Activated T-helper 2 cell treated with anti-CD3 and anti-CD28 coated beads, Interferon-gamma antibody, Interleukin-2, Interleukin-4, amounts not matched to agents 10 μg/mL and 5 μg/mL and 100 μg/mL, durations not matched to agents 14 hours and 24 hours and 36 hours (primary cell): ENCODE data around the gene LRRC34. TPM values are rescaled to one million over a fixed set of nuclear protein-coding genes. Genes with fewer than 3 reads are reported as not detected.

Source experiments
- DNase-seq: peaks from one replicate; pipeline ENCODE4 v3.0.0; 2021; ENCODE audit warnings: low spot score
- H3K27ac Mint-ChIP-seq: one replicate; pipeline ENCODE4 v1.8.0; 2021; ENCODE audit warnings: mixed read lengths
- H3K27me3 Mint-ChIP-seq: one replicate; pipeline ENCODE4 v1.8.0; 2021; ENCODE audit warnings: low read depth, mixed read lengths
- H3K36me3 Mint-ChIP-seq: one replicate; pipeline ENCODE4 v1.8.0; 2021; ENCODE audit warnings: low read depth, mixed read lengths
- H3K4me1 Mint-ChIP-seq: one replicate; pipeline ENCODE4 v1.8.0; 2021; ENCODE audit warnings: low read depth, mixed read lengths
- H3K4me3 Mint-ChIP-seq: one replicate; pipeline ENCODE4 v1.8.0; 2021; ENCODE audit warnings: low read depth, mild to moderate bottlenecking, moderate library complexity, mixed read lengths
- H3K9me3 Mint-ChIP-seq: one replicate; pipeline ENCODE4 v1.8.0; 2021; ENCODE audit warnings: mixed read lengths
- intact Hi-C: fragments of 100-400 bp; cut with micrococcal nuclease; formaldehyde crosslinking; loops from one replicate; pipeline ENCODE4 v1.15.1; 2023
- total RNA-seq: library from RNA; stranded (reverse); gene quantifications from 2 replicates; pipeline ENCODE4 v1.2.3, GENCODE V29; 2022

Gene LRRC34
- total RNA-seq, 1 donor from 2014 or later: 5.6 TPM

GRCh38 chr3:169809230-169809795 lies 3.4 kb downstream of the LRRC34 start:
- H3K4me1 Mint-ChIP-seq: peaks cover 36% of the 10 kb centered on the region
- DNase-seq: no peak
- H3K4me3 Mint-ChIP-seq: peak overlapping the region; percentile 10
- peaks cover 1% of the 10 kb centered on the region for H3K9me3 Mint-ChIP-seq
- H3K36me3 Mint-ChIP-seq: peaks cover 10% of the 10 kb centered on the region
- peak overlapping the region; percentile 40 for H3K27ac Mint-ChIP-seq
- no peaks in the 10 kb centered on the region for H3K27me3 Mint-ChIP-seq
- intact Hi-C loops: no loop called here

GRCh38 chr3:169804681-169805080 lies 8.0 kb downstream of the LRRC34 start:
- Mint-ChIP-seq H3K27ac (no peak overlapping the region), H3K27me3 (no peaks in the 10 kb centered on the region), H3K4me1 (peaks cover 13% of the 10 kb centered on the region), H3K9me3 (no peaks in the 10 kb centered on the region), H3K36me3 (peaks cover 23% of the 10 kb centered on the region), H3K4me3 (no peak overlapping the region)
- DNase-seq: no peak
- intact Hi-C loops: no loop called here

- Mint-ChIP-seq H3K4me3 (no peak overlapping the region), H3K36me3 (peaks cover 48% of the 10 kb centered on the region), H3K4me1 (peaks cover 18% of the 10 kb centered on the region), H3K27me3 (no peaks in the 10 kb centered on the region), H3K27ac (no peak overlapping the region), H3K9me3 (no peaks in the 10 kb centered on the region)
- no peak for DNase-seq
- intact Hi-C loops: no loop called here
Observed at GRCh38 chr3:169792359-169792758, 20.3 kb downstream of the LRRC34 start.

GRCh38 chr3:169790687-169791429 lies 21.8 kb downstream of the LRRC34 start:
- no peak overlapping the region for H3K27ac Mint-ChIP-seq
- peaks cover 56% of the 10 kb centered on the region for H3K36me3 Mint-ChIP-seq
- H3K9me3 Mint-ChIP-seq: no peaks in the 10 kb centered on the region
- intact Hi-C loops: no loop called here
- peaks cover 15% of the 10 kb centered on the region for H3K4me1 Mint-ChIP-seq
- no peak overlapping the region for H3K4me3 Mint-ChIP-seq
- no peak for DNase-seq
- no peaks in the 10 kb centered on the region for H3K27me3 Mint-ChIP-seq

GRCh38 chr3:169790219-169790618 lies 22.5 kb downstream of the LRRC34 start:
- no peaks in the 10 kb centered on the region for H3K27me3 Mint-ChIP-seq
- H3K4me1 Mint-ChIP-seq: peaks cover 14% of the 10 kb centered on the region
- H3K9me3 Mint-ChIP-seq: no peaks in the 10 kb centered on the region
- no peak overlapping the region for H3K27ac Mint-ChIP-seq
- intact Hi-C loops: no loop called here
- H3K4me3 Mint-ChIP-seq: no peak overlapping the region
- DNase-seq: no peak
- peaks cover 62% of the 10 kb centered on the region for H3K36me3 Mint-ChIP-seq

GRCh38 chr3:169787791-169788190 lies 24.9 kb downstream of the LRRC34 start:
- Mint-ChIP-seq H3K27ac (no peak overlapping the region), H3K27me3 (no peaks in the 10 kb centered on the region), H3K36me3 (peaks cover 65% of the 10 kb centered on the region), H3K4me1 (peaks cover 16% of the 10 kb centered on the region), H3K4me3 (no peak overlapping the region), H3K9me3 (no peaks in the 10 kb centered on the region)
- intact Hi-C loops: no loop called here
- DNase-seq: no peak

- H3K4me1 Mint-ChIP-seq: peaks cover 19% of the 10 kb centered on the region
- H3K9me3 Mint-ChIP-seq: no peaks in the 10 kb centered on the region
- H3K27me3 Mint-ChIP-seq: no peaks in the 10 kb centered on the region
- H3K36me3 Mint-ChIP-seq: peaks cover 64% of the 10 kb centered on the region
- intact Hi-C loops: no loop called here
- no peak for DNase-seq
- no peak overlapping the region for H3K4me3 Mint-ChIP-seq
- H3K27ac Mint-ChIP-seq: no peak overlapping the region
Observed at GRCh38 chr3:169787120-169787519, 25.6 kb downstream of the LRRC34 start.

- no peaks in the 10 kb centered on the region for H3K27me3 Mint-ChIP-seq
- no peak for DNase-seq
- intact Hi-C loops: no loop called here
- H3K36me3 Mint-ChIP-seq: peaks cover 69% of the 10 kb centered on the region
- peak overlapping the region; percentile 48 for H3K27ac Mint-ChIP-seq
- peaks cover 38% of the 10 kb centered on the region for H3K4me1 Mint-ChIP-seq
- no peaks in the 10 kb centered on the region for H3K9me3 Mint-ChIP-seq
- peak overlapping the region; percentile 28 for H3K4me3 Mint-ChIP-seq
Observed at GRCh38 chr3:169781209-169781855, 31.4 kb downstream of the LRRC34 start.

GRCh38 chr3:169780742-169781141 lies 32.0 kb downstream of the LRRC34 start:
- Mint-ChIP-seq H3K4me3 (peak overlapping the region; percentile 28), H3K4me1 (peaks cover 39% of the 10 kb centered on the region), H3K27ac (peak overlapping the region; percentile 48), H3K9me3 (no peaks in the 10 kb centered on the region), H3K27me3 (no peaks in the 10 kb centered on the region), H3K36me3 (peaks cover 69% of the 10 kb centered on the region)
- no peak for DNase-seq
- intact Hi-C loops: no loop called here

GRCh38 chr3:169777822-169778221 lies 34.9 kb downstream of the LRRC34 start:
- H3K4me3 Mint-ChIP-seq: no peak overlapping the region
- peaks cover 54% of the 10 kb centered on the region for H3K4me1 Mint-ChIP-seq
- intact Hi-C loops: no loop called here
- H3K9me3 Mint-ChIP-seq: no peaks in the 10 kb centered on the region
- H3K27ac Mint-ChIP-seq: no peak overlapping the region
- no peaks in the 10 kb centered on the region for H3K27me3 Mint-ChIP-seq
- peaks cover 84% of the 10 kb centered on the region for H3K36me3 Mint-ChIP-seq
- DNase-seq: no peak

- H3K36me3 Mint-ChIP-seq: peaks cover 54% of the 10 kb centered on the region
- H3K27ac Mint-ChIP-seq: peak overlapping the region; percentile 99
- no peaks in the 10 kb centered on the region for H3K9me3 Mint-ChIP-seq
- no peak for DNase-seq
- H3K27me3 Mint-ChIP-seq: no peaks in the 10 kb centered on the region
- H3K4me1 Mint-ChIP-seq: peaks cover 36% of the 10 kb centered on the region
- peak overlapping the region; percentile 96 for H3K4me3 Mint-ChIP-seq
- intact Hi-C loops: loop anchor here (5.0 kb wide), 2 partner anchors 583 to 1098 kb away; partner anchors contain the start of genes RPL22L1 and SKIL
Observed at GRCh38 chr3:169774186-169774585, 38.5 kb downstream of the LRRC34 start.

- peak within 1 kb of the TSS; percentile 96 for H3K4me3 Mint-ChIP-seq
- H3K4me1 Mint-ChIP-seq: peaks cover 31% of the 10 kb centered on the region
- H3K36me3 Mint-ChIP-seq: peaks cover 46% of the 10 kb centered on the region
- H3K27me3 Mint-ChIP-seq: no peaks in the 10 kb centered on the region
- H3K9me3 Mint-ChIP-seq: no peaks in the 10 kb centered on the region
- DNase-seq: peak; percentile 90
- peak within 1 kb of the TSS; percentile 99 for H3K27ac Mint-ChIP-seq
- intact Hi-C loops: loop anchor here (1.0 to 5.0 kb wide), 6 partner anchors 9 to 1099 kb away; partner anchors contain the start of genes PHC3, RPL22L1 and SKIL
Observed at GRCh38 chr3:169772897-169773816, 39.5 kb downstream of the LRRC34 start, which contains the start of gene MYNN. Gene MYNN (plus strand): TSS chr3:169773396. CDS start chr3:169774296, 900 bp downstream.
